Left lung (tissue), 10 donors: ENCODE data around the gene HOXC9. TPM values are rescaled to one million over a fixed set of nuclear protein-coding genes. Genes with fewer than 3 reads are reported as not detected.

Experiments
- ATAC-seq: fragments of 200-7000 bp; cut with Tn5 transposase; one replicate; pipeline ENCODE4 v1.9.1; 2020; ENCODE audit warnings: moderate library complexity
- DNase-seq, 4 donors: peaks; one replicate each; pipeline ENCODE4 v3.0.0-alpha.2; 2013 to 2020
- H3K27ac ChIP-seq, 2 donors: fragments of 200-600 bp; sonication (generic) in 1 of 2; one replicate each; pipeline versions ENCODE4 v1.5.0 to v1.8.0; 2020 to 2021
- H3K27me3 ChIP-seq, 2 donors: fragments of 200-600 bp; sonication (generic) in 1 of 2; one replicate each; pipeline versions ENCODE4 v1.5.0 to v1.8.0; 2020 to 2021
- H3K36me3 ChIP-seq, 2 donors: fragments of 200-600 bp; sonication (generic) in 1 of 2; one replicate each; pipeline versions ENCODE4 v1.5.0 to v1.8.0; 2020 to 2021
- H3K4me1 ChIP-seq, 2 donors: fragments of 200-600 bp; one replicate each; pipeline ENCODE4 v1.8.0; 2021
- H3K4me3 ChIP-seq, 2 donors: fragments of 200-600 bp; sonication (generic) in 1 of 2; one replicate each; pipeline versions ENCODE4 v1.5.0 to v1.8.0; 2020 to 2021; ENCODE audit warnings: mild to moderate bottlenecking in 1 of 2
- H3K9me3 ChIP-seq, 2 donors: fragments of 200-600 bp; sonication (generic) in 1 of 2; one replicate each; pipeline versions ENCODE4 v1.5.0 to v1.8.0; 2020 to 2021
- intact Hi-C, 2 donors: fragments of 100-400 bp; cut with DNase I; formaldehyde crosslinking; loops; one replicate each; pipeline versions ENCODE4 v1.11.2 to v1.14.2; 2022
- polyA plus RNA-seq, 6 donors: library from polyadenylated mRNA; unstranded; fragments of 120-200 nt; gene quantifications; one replicate each; pipeline ENCODE4 v1.2.1, GENCODE V29; 2013; ENCODE audit not compliant: insufficient read length in 6 of 6
- total RNA-seq, 2 donors: library from RNA; stranded (reverse); fragmentation: NEBNext Ultra II Directional; extraction: Animal tissue kit (Norgen Biotek cat#: 25700); gene quantifications; one replicate each; pipeline ENCODE4 v1.2.1, GENCODE V29; 2021
- TF ChIP-seq, protein P1 (sequence below), 2 donors: fragments of 200-600 bp; sonication (generic) in 1 of 2; IDR thresholded peaks; one replicate each; pipeline versions ENCODE4 v1.5.0 to v1.8.0; 2021; ENCODE audit warnings: antibody characterized with exemption in 2 of 2
- donor health status: DM: no; HTN: yes; CAD: no.
- donor health status: DM: no; HTN: no; CAD: no.

HOXC9 gene
- total and polyA plus RNA-seq, 8 donors, result 0.30 to 0.91 (median 0.58) TPM; not detected in 1

DNA sequence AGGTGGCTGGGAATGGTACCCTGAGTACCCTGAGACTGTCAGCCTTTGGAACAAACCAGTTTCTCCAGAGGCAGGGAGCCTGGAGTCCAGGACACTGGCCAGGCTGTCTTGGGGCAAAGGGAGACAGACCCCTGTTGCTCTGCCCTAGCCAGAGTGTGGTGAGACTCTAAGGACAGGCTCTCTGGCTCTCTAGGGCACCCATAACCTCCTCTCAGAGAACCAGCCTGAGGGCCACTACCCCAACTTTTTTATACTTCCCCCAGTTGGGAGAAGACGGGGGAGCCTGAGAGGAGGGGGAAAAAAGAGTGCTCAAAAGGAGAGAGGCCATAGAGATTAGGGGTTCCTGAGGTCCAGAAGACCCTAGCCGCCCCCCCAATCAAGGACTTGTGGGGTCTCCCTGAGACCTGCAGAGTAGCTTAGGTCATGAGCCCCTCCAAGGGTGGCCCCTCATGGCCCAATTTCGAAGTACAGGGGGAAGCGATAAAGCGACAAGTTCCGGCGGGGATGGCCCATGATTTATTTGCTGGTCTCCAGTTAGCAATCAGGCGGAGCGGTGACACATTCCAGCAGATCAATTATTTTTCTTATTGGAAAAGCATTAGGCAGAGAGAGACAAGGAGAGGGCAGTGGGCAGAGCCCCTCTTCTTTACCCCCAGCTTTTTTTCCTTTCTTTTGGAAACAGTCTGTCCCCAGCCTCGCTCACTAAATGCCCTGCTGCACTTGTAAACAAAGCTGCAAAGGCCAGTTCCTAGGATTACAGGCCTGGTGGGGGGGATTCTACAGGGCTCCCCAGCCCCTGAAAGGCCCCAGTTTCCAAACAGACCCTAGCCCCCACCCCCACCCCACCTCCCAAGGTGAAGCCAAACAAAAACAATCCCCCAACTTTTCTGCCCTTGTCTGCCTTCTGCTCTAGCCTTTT is 10.4 kb downstream of the HOXC9 start:
- Histone ChIP-seq H3K27ac (no peak overlapping the region), H3K4me1 (peaks cover 6 to 33% of the 10 kb centered on the region in 2 donors), H3K36me3 (no peaks in the 10 kb centered on the region), H3K4me3 (no peak overlapping the region), H3K9me3 (no peaks in the 10 kb centered on the region), H3K27me3 (peaks cover 89 to 98% of the 10 kb centered on the region in 2 donors)
- intact Hi-C loops, result loop anchor here in 1 of 2 donors (5.0 kb wide), 1 partner anchor 182 kb away; no protein-coding TSS in a partner anchor
- DNase-seq (no peak), ATAC-seq (no peak)
- TF ChIP-seq, protein P1, sequence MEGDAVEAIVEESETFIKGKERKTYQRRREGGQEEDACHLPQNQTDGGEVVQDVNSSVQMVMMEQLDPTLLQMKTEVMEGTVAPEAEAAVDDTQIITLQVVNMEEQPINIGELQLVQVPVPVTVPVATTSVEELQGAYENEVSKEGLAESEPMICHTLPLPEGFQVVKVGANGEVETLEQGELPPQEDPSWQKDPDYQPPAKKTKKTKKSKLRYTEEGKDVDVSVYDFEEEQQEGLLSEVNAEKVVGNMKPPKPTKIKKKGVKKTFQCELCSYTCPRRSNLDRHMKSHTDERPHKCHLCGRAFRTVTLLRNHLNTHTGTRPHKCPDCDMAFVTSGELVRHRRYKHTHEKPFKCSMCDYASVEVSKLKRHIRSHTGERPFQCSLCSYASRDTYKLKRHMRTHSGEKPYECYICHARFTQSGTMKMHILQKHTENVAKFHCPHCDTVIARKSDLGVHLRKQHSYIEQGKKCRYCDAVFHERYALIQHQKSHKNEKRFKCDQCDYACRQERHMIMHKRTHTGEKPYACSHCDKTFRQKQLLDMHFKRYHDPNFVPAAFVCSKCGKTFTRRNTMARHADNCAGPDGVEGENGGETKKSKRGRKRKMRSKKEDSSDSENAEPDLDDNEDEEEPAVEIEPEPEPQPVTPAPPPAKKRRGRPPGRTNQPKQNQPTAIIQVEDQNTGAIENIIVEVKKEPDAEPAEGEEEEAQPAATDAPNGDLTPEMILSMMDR (IDR thresholded peaks at IDR 0.05), result no peak

- Histone ChIP-seq H3K9me3 (no peaks in the 10 kb centered on the region), H3K27me3 (peaks cover 91 to 98% of the 10 kb centered on the region in 2 donors), H3K4me3 (no peak overlapping the region), H3K4me1 (peaks cover 4 to 27% of the 10 kb centered on the region in 2 donors), H3K27ac (no peak overlapping the region), H3K36me3 (no peaks in the 10 kb centered on the region)
- DNase-seq (no peak), ATAC-seq (no peak)
- intact Hi-C loops, result loop anchor here in 1 of 2 donors (5.0 kb wide), 1 partner anchor 181 kb away; no protein-coding TSS in a partner anchor
- TF ChIP-seq, protein P1 (IDR thresholded peaks at IDR 0.05), result no peak
These were observed 11.2 kb downstream of the HOXC9 start for GRCh38 chr12:54010972-54011664.

DNA sequence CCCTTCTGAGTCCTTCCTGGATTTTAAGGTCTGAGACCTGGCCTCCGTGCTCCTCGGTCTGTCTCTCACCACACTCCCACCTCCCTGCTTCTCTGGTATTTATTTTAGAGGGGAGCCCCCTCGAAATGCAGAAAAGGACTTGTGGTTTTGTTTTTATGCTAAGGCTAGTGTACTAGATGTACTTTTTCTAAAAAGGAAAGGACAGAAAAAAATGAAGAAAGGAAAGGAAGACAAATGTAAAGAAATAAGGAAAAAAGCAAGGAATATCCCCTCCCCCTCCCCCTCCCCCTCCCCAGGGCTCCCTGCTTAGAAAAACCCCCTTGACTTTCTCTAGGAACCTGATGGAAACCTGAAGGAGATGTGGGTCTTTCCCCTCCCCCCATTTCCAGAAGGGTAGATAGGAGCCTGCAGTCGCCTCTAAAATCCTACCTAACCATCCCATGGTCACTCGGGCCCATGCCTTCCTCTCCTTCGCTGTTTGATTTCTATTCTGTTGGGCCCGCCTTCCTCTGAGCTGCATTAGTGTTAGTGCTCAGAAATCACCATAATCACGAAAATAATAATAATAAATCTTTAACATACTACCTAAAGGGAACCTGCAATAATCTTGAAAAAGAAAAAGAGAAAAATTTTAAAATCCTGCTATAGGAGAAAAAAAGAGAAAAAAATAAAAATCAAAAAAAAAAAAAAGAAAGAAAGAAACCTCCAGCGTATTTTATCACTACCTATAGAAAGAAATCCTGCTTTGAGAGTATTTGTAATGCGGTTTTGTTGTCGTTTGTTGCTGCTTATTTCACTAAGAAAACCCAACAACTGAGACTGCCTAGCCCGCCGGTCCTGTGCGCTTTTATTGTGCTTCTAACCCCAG is 11.9 kb downstream of the HOXC9 start:
- no peak for ATAC-seq
- TF ChIP-seq, protein P1 (IDR thresholded peaks at IDR 0.05), result no peak
- intact Hi-C loops, result loop anchor here in 1 of 2 donors (5.0 kb wide), 1 partner anchor 180 kb away; no protein-coding TSS in a partner anchor
- H3K27ac ChIP-seq, result no peak overlapping the region
- peaks cover 0 to 19% of the 10 kb centered on the region in 2 donors for H3K4me1 ChIP-seq
- DNase-seq, result no peak
- no peaks in the 10 kb centered on the region for H3K9me3 ChIP-seq
- no peaks in the 10 kb centered on the region for H3K36me3 ChIP-seq
- no peak overlapping the region for H3K4me3 ChIP-seq
- H3K27me3 ChIP-seq, result peaks cover 91 to 98% of the 10 kb centered on the region in 2 donors

GRCh38 chr12:54012631-54013409 is 12.9 kb downstream of the HOXC9 start:
- no peaks in the 10 kb centered on the region for H3K36me3 ChIP-seq
- H3K4me1 ChIP-seq, result peaks cover 0 to 23% of the 10 kb centered on the region in 2 donors
- intact Hi-C loops, result loop anchor here in 1 of 2 donors (5.0 kb wide), 1 partner anchor 179 kb away; no protein-coding TSS in a partner anchor
- TF ChIP-seq, protein P1 (IDR thresholded peaks at IDR 0.05), result no peak
- DNase-seq (no peak), ATAC-seq (no peak)
- no peaks in the 10 kb centered on the region for H3K9me3 ChIP-seq
- no peak overlapping the region for H3K27ac ChIP-seq
- H3K4me3 ChIP-seq, result no peak overlapping the region
- peaks cover 89 to 98% of the 10 kb centered on the region in 2 donors for H3K27me3 ChIP-seq
